ENCODE data around the gene EPB41.

DNA sequence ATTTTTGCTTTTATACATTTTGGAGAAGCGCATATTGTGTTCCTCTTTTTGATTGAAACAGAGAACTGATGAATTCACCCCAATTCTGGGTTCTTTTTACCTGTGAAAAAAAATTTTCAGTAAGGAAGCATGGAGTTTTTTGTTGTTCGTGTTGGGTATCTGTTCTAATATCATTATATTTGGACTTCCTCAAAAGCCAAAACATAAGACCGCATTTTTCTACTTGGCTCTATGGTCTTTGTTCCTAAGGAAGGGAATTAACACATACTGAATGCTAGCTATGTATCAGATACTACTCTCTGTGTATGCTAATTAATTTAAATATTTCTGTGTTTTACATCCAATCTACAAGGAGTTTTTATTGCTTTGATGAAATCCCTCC lies 12.9 kb downstream of the EPB41 start:
- no peak for TF ChIP-seq POLR2A (IDR thresholded peaks at IDR 0.05; ENCODE audit: borderline replicate concordance, extremely low read depth, insufficient read depth, insufficient read length)
- TF ChIP-seq, protein P1, sequence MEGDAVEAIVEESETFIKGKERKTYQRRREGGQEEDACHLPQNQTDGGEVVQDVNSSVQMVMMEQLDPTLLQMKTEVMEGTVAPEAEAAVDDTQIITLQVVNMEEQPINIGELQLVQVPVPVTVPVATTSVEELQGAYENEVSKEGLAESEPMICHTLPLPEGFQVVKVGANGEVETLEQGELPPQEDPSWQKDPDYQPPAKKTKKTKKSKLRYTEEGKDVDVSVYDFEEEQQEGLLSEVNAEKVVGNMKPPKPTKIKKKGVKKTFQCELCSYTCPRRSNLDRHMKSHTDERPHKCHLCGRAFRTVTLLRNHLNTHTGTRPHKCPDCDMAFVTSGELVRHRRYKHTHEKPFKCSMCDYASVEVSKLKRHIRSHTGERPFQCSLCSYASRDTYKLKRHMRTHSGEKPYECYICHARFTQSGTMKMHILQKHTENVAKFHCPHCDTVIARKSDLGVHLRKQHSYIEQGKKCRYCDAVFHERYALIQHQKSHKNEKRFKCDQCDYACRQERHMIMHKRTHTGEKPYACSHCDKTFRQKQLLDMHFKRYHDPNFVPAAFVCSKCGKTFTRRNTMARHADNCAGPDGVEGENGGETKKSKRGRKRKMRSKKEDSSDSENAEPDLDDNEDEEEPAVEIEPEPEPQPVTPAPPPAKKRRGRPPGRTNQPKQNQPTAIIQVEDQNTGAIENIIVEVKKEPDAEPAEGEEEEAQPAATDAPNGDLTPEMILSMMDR (IDR thresholded peaks at IDR 0.05 in 2 of 3, conservative IDR thresholded peaks at IDR 0.05 in 1 of 3; ENCODE audit: borderline replicate concordance in 1 of 3, insufficient read depth in 1 of 3, low read depth in 2 of 3, low read length in 2 of 3) = no peak
- TF ChIP-seq ZNF274 (IDR thresholded peaks at IDR 0.05; ENCODE audit: low read depth, low read length) = no peak
- no peak for TF ChIP-seq RAD21 (IDR thresholded peaks at IDR 0.05; ENCODE audit: low read depth)
- TF ChIP-seq EZH2 (IDR thresholded peaks at IDR 0.05) = no peak
- TF ChIP-seq, protein P2, sequence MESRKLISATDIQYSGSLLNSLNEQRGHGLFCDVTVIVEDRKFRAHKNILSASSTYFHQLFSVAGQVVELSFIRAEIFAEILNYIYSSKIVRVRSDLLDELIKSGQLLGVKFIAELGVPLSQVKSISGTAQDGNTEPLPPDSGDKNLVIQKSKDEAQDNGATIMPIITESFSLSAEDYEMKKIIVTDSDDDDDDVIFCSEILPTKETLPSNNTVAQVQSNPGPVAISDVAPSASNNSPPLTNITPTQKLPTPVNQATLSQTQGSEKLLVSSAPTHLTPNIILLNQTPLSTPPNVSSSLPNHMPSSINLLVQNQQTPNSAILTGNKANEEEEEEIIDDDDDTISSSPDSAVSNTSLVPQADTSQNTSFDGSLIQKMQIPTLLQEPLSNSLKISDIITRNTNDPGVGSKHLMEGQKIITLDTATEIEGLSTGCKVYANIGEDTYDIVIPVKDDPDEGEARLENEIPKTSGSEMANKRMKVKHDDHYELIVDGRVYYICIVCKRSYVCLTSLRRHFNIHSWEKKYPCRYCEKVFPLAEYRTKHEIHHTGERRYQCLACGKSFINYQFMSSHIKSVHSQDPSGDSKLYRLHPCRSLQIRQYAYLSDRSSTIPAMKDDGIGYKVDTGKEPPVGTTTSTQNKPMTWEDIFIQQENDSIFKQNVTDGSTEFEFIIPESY (IDR thresholded peaks at IDR 0.05; ENCODE audit: extremely low read depth, insufficient replicate concordance, low read length) = no peak
